Small intestine (tissue), 7 donors: ENCODE measurements around the gene YPEL2. TPM values are rescaled to one million over a fixed set of nuclear protein-coding genes. Genes with fewer than 3 reads are reported as not detected.

Experiments used
- DNase-seq, 2 donors: peaks; one replicate each; pipeline versions ENCODE4 v3.0.0 to v3.0.0-alpha.2; 2013
- FAIRE-seq: peaks from 2 replicates; lab custom pipeline; 2012; peaks lifted over from hg19 to GRCh38; lab: Jason Lieb, UNC
- H3K27ac ChIP-seq, 3 donors: one replicate each; pipeline ENCODE4 v1.5.1; 2013; ENCODE audit warnings: low read length in 2 of 3, mild to moderate bottlenecking in 2 of 3, control low read depth in 1 of 3, inconsistent platforms in 1 of 3, low read depth in 1 of 3, moderate library complexity in 1 of 3
- H3K27me3 ChIP-seq, 3 donors: one replicate each; pipeline ENCODE4 v1.6.1; 2013; ENCODE audit warnings: low read length in 3 of 3, inconsistent platforms in 1 of 3; ENCODE audit not compliant: control insufficient read depth in 3 of 3, insufficient read depth in 3 of 3
- H3K36me3 ChIP-seq, 3 donors: one replicate each; pipeline ENCODE4 v1.6.1; 2013; ENCODE audit warnings: low read length in 3 of 3, inconsistent platforms in 1 of 3, low read depth in 1 of 3, mild to moderate bottlenecking in 1 of 3, moderate library complexity in 1 of 3; ENCODE audit not compliant: control insufficient read depth in 3 of 3, insufficient read depth in 2 of 3
- H3K4me1 ChIP-seq, 3 donors: one replicate each; pipeline ENCODE4 v1.6.1; 2013; ENCODE audit warnings: low read length in 2 of 3, inconsistent platforms in 1 of 3, low read depth in 1 of 3, mild to moderate bottlenecking in 1 of 3, moderate library complexity in 1 of 3; ENCODE audit not compliant: control insufficient read depth in 3 of 3, insufficient read depth in 2 of 3
- H3K4me3 ChIP-seq, 3 donors: one replicate each; pipeline ENCODE4 v1.5.1; 2013; ENCODE audit warnings: low read length in 3 of 3, control low read depth in 1 of 3, inconsistent platforms in 1 of 3, low read depth in 1 of 3, mild to moderate bottlenecking in 1 of 3, moderate library complexity in 1 of 3
- H3K9me3 ChIP-seq, 2 donors: one replicate each; pipeline ENCODE4 v1.6.1; 2013; ENCODE audit warnings: low read depth in 1 of 2, low read length in 1 of 2; ENCODE audit not compliant: control insufficient read depth in 2 of 2, insufficient read depth in 1 of 2
- WGBS, 3 donors: extraction: QIAGEN DNeasy Blood & Tissue Kit; methylation state at CpG; one replicate each; pipeline ENCODE4 v1.1.7; 2013; 5-methylcytosine and 5-hydroxymethylcytosine counted together
- polyA plus RNA-seq, 4 donors: library from polyadenylated mRNA; stranded (reverse) in 3 of 4; unstranded in 1 of 4; fragments of 200-250 nt in 3 of 4; fragments of 120-200 nt in 1 of 4; gene quantifications; one replicate each; pipeline versions ENCODE4 v1.2.1 to v1.2.3, GENCODE V29; 2013
- donor health status: healthy with polysubstance abuse.
- donor health status: control.
- donor health status: control.
- donor health status: Bipolar disorder and iron deficiency.
- donor health status: healthy.

Gene YPEL2
- polyA plus RNA-seq, 4 donors, result 4.9 to 15.2 (median 7.8) TPM

DNA sequence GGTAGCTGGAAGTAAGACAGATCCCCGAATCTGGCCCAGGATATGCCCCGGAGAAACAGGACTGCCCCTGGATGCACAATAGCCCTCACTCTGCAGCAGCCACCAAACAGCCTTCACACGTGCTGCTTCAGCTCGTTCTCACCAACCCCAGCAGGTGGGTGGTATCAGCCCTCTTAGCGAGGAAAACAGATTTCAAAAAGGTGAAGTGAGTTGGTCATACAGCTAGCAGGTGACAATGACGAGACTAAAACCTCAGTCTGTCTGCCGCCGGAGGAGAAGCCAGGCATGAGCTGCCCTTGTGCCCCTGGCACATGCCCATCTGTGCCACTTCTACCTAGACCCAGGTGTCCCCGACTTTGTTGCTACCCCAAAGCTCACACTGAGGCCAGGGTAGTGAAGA lies 92.4 kb downstream of the YPEL2 start:
- 90 to 92% (median 92%) methylated on average over 9 of the region's 9 CpGs for WGBS, 3 donors
- DNase-seq (no peak), FAIRE-seq (no peak)
- H3K27ac ChIP-seq, result peak overlapping the region in 1 of 3 donors; percentile 24
- H3K4me3 ChIP-seq, result no peak overlapping the region
- no peaks in the 10 kb centered on the region for H3K9me3 ChIP-seq
- no peaks in the 10 kb centered on the region for H3K27me3 ChIP-seq
- no peaks in the 10 kb centered on the region for H3K36me3 ChIP-seq
- H3K4me1 ChIP-seq, result peaks cover 0 to 25% (median 4%) of the 10 kb centered on the region in 3 donors

DNA sequence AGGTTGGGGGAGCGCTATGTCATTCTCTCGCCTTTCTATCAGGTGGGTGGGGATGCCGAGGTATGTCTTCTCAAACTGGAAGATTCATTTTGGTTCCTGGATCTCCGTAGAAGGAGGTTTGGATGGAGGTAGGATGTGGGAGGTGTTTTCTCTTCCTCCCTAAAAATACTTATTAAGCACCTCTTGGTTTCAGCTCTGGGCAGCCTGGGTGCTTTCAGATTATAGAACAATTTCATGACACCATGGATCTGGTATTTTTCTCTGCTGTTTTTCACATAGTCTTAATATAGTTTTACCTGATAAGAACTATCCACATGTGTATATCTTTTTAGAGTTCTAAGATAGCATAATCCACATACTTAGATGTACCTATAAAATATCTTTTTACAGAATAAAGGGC lies 92.9 kb downstream of the YPEL2 start:
- Histone ChIP-seq H3K36me3 (no peaks in the 10 kb centered on the region), H3K27ac (peak overlapping the region in 1 of 3 donors; percentile 24), H3K27me3 (no peaks in the 10 kb centered on the region), H3K4me3 (no peak overlapping the region), H3K9me3 (no peaks in the 10 kb centered on the region), H3K4me1 (peaks cover 0 to 29% (median 7%) of the 10 kb centered on the region in 3 donors)
- FAIRE-seq (no peak), DNase-seq (no peak)
- 93 to 95% (median 93%) methylated on average over 4 of the region's 4 CpGs for WGBS, 3 donors

GRCh38 chr17:59425085-59425931 lies 93.9 kb downstream of the YPEL2 start:
- Histone ChIP-seq H3K4me1 (peaks cover 3 to 37% (median 8%) of the 10 kb centered on the region in 3 donors), H3K27me3 (no peaks in the 10 kb centered on the region), H3K4me3 (no peak overlapping the region), H3K9me3 (no peaks in the 10 kb centered on the region), H3K36me3 (no peaks in the 10 kb centered on the region), H3K27ac (peak overlapping the region in 2 of 3 donors; percentile 49 to 79)
- DNase-seq (no peak), FAIRE-seq (no peak)
- WGBS, 3 donors, result 59 to 80% (median 79%) methylated on average over 16 of the region's 16 CpGs

GRCh38 chr17:59426031-59426430 lies 94.6 kb downstream of the YPEL2 start:
- WGBS, 3 donors, result 89 to 92% (median 91%) methylated on average over 9 of the region's 9 CpGs
- Histone ChIP-seq H3K9me3 (no peaks in the 10 kb centered on the region), H3K4me3 (no peak overlapping the region), H3K27me3 (no peaks in the 10 kb centered on the region), H3K4me1 (peaks cover 3 to 35% (median 5%) of the 10 kb centered on the region in 3 donors), H3K27ac (peak overlapping the region in 2 of 3 donors; percentile 49 to 79), H3K36me3 (no peaks in the 10 kb centered on the region)
- no peak for DNase-seq
- FAIRE-seq, result no peak

DNA sequence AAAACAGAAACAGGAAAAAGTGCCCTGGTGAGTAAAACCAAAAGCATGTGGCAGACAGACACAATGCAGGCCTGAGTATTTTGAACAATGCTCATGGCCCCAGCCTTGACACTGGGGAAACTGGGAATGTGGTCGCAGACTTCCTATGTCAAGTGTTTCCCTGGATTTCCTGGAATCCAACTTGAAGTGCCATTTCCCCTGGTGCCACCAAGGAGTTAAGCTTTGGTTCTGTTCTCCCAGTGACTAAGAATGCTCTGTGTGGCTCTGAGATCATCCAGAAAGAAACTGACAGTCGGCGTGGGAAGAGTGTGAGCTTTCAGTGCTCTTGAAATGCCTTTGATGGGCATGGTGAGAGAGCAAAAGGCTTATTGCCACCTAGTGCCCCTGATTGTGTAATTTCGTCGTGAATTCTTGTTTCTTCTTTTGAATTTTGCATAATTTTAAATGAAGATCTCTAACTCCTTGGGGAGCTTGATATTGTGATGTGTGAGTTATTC lies 96.0 kb downstream of the YPEL2 start:
- H3K9me3 ChIP-seq, result no peaks in the 10 kb centered on the region
- H3K27me3 ChIP-seq, result no peaks in the 10 kb centered on the region
- WGBS, 3 donors, result 49 to 74% (median 71%) methylated on average over 5 of the region's 5 CpGs
- peaks cover 3 to 32% (median 3%) of the 10 kb centered on the region in 3 donors for H3K4me1 ChIP-seq
- FAIRE-seq, result no peak
- peak overlapping the region in 1 of 3 donors; percentile 59 for H3K27ac ChIP-seq
- H3K36me3 ChIP-seq, result no peaks in the 10 kb centered on the region
- no peak for DNase-seq
- H3K4me3 ChIP-seq, result no peak overlapping the region

- no peak for DNase-seq
- H3K4me1 ChIP-seq, result peaks cover 3 to 27% (median 3%) of the 10 kb centered on the region in 3 donors
- WGBS, 3 donors, result 65 to 87% (median 86%) methylated on average over 9 of the region's 9 CpGs
These were observed 96.5 kb downstream of the YPEL2 start for GRCh38 chr17:59427996-59428395.

GRCh38 chr17:59428916-59429485 lies 97.5 kb downstream of the YPEL2 start:
- Histone ChIP-seq H3K27ac (no peak overlapping the region), H3K27me3 (no peaks in the 10 kb centered on the region), H3K4me3 (no peak overlapping the region), H3K9me3 (no peaks in the 10 kb centered on the region), H3K36me3 (no peaks in the 10 kb centered on the region), H3K4me1 (peaks cover 3 to 22% (median 3%) of the 10 kb centered on the region in 3 donors)
- peak in 1 of 2 donors; percentile 35 for DNase-seq
- 65 to 68% (median 66%) methylated on average over 6 of the region's 6 CpGs for WGBS, 3 donors
- FAIRE-seq, result no peak

More at GRCh38 chr17:59427996-59428395, 96.5 kb downstream of the YPEL2 start:
- H3K4me3 ChIP-seq, result no peak overlapping the region
- no peaks in the 10 kb centered on the region for H3K36me3 ChIP-seq
- H3K27ac ChIP-seq, result peak overlapping the region in 1 of 3 donors; percentile 49
- FAIRE-seq, result no peak
- no peaks in the 10 kb centered on the region for H3K27me3 ChIP-seq
- no peaks in the 10 kb centered on the region for H3K9me3 ChIP-seq

GRCh38 chr17:59431601-59432000 lies 100.1 kb downstream of the YPEL2 start:
- no peak overlapping the region for H3K27ac ChIP-seq
- no peaks in the 10 kb centered on the region for H3K36me3 ChIP-seq
- no peak overlapping the region for H3K4me3 ChIP-seq
- FAIRE-seq (no peak), DNase-seq (no peak)
- H3K4me1 ChIP-seq, result peaks cover 3 to 14% (median 3%) of the 10 kb centered on the region in 3 donors
- H3K27me3 ChIP-seq, result no peaks in the 10 kb centered on the region
- no peaks in the 10 kb centered on the region for H3K9me3 ChIP-seq
